HG02973 (cell line): ENCODE measurements around the gene KLRC3.
A peak's percentile ranks its signal among the peaks of the same experiment; 100 is the strongest.
"Not testable (repeated sequence)": the region's sequence is repeated elsewhere in the genome, so short reads cannot be mapped to it uniquely, and the experiment has no call there.

Source experiments
- ATAC-seq: cut with Tn5 transposase; IDR thresholded peaks from one replicate; pipeline ENCODE4 v1.9.1; 2021; ENCODE audit warnings: moderate library complexity; ENCODE audit not compliant: unreplicated experiment

The KLRC3 gene

DNA sequence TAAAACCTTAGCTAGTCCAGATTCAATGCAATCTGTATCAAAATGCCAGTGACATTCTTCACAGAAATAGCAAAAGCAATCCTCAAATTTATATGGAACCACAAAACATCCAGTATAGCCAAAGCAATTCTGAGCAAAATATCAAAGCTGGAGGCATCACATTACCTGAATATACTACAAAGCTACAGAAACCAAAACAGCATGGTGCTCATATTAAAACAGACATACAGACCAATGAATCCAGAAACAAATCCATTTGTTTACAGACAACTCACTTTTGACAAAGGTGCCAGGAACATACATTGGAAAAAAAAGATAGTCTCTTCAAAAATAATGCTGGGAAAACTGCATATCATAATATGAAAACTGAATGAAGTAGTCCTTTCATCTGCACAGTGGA lies 15.6 kb downstream of the KLRC3 start:
- no peak for ATAC-seq

DNA sequence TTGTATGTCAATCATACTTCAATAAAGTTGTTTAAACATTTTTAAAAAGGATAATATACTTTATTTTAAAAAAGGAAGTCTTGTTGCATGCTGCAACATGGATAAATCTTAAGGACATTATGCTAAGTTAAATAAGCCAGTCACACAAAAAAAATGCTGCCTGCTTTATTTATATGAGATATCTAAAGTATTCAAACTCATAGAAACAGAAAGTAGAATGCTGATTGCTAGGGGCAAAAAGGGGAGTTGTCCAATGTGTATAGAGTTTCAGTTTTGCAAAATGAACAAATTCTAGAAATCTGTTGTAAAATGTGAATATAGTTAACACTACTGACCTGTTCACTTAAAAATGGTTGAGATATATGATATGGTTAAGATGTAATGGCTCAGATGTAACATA lies 19.6 kb downstream of the KLRC3 start:
- ATAC-seq = no peak

DNA sequence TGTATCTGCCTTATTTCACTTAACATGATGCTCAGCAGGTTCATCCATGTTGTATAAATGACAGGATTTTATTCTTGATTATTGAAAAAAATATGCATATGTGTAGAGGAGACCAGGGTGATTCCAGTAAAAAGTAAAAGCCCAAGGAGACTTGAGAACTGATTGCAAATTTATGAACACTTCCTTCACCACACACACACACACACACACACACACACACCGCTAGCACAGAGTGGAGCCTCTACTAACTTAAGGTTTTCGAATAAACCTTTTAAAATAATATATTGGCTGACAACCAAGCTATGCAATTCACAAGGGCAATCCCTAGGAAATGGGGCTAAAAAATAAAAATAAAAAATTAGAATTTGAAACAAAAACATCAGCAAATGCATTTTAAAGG lies 22.2 kb downstream of the KLRC3 start:
- ATAC-seq = no peak

GRCh38 chr12:10397296-10397695 lies 23.1 kb downstream of the KLRC3 start:
- no peak for ATAC-seq

GRCh38 chr12:10396176-10396575 lies 24.2 kb downstream of the KLRC3 start:
- ATAC-seq = not testable (repeated sequence)

DNA sequence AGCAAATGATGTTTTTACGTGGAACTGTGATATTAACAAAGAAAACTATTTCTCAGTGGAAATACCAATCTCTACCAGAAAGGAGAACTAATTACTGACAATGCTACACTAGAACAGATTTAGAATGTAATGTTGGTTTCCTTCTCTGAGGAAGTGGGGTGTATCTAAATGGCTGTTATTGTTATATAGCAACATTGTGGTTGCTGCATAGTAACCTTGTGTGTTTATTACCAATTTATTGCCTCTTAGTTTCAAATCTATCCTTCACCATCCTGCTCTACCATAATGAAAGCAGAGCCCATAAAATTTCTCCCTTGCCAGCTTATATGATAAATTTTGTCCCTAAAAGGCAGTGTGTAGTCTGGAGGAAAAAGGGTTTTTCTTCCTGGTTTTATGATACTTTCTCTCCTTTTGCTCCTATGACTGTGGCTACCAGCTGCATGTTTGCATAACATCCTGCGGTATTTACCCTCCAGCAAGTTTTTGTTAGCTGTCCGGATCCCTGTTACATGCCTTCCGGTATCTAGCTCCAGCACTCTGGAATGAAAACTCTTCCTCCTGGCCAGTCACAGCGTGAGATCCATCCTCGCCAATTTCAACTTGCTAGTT lies 24.9 kb downstream of the KLRC3 start:
- ATAC-seq = peak; percentile 87

- not testable (repeated sequence) for ATAC-seq
Observed at GRCh38 chr12:10394531-10395152, 25.8 kb downstream of the KLRC3 start.

GRCh38 chr12:10393291-10393690 lies 27.1 kb downstream of the KLRC3 start:
- ATAC-seq = no peak

DNA sequence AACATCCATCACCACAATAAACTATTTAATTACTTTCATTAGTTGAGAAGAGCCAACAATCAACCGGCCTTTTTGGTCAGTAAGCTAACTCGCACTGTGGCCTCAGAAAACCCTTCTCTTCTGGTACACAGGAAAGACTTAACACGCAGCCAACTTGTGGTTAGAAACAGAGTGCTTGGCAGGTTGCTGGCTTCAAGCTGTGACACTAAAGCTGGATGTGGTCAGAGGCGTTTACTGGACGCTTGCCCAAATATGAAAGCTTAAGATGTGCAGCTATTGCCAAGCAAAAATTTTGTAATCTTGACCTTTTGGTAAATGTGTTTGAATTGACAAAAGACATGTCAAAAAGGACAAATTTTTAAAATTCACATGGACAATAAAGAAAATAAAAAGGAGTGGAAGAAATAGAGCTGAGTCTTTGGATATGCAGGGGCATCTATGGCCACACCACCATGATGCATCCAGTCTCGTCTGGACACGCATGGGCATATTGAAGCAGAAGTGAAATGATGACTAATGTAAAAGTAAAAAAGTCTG lies 27.9 kb downstream of the KLRC3 start:
- ATAC-seq = peak; percentile 48

DNA sequence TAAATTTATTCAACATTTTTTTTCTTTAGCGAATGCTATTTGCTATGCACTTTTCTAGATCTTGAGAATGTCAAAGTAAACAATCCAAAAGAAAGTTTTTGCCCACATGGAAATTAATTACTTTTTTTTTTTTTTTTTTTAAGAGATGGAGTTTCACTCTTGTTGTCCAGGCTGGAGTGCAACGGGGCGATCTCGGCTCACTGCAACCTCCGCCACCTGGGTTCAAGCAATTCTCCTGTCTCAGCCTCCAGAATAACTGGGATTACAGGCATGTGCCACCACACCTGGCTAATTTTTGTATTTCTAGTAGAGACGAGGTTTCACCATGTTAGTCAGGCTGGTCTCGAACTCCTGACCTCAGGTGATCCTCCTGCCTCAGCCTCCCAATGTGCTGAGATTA lies 29.4 kb downstream of the KLRC3 start:
- not testable (repeated sequence) for ATAC-seq

GRCh38 chr12:10389904-10390303 lies 30.5 kb downstream of the KLRC3 start, which contains the start of gene KLRK1:
KLRK1 (minus strand) TSS chr12:10390041; CDS start chr12:10388810, 1,231 bp downstream.
- no peak for ATAC-seq

DNA sequence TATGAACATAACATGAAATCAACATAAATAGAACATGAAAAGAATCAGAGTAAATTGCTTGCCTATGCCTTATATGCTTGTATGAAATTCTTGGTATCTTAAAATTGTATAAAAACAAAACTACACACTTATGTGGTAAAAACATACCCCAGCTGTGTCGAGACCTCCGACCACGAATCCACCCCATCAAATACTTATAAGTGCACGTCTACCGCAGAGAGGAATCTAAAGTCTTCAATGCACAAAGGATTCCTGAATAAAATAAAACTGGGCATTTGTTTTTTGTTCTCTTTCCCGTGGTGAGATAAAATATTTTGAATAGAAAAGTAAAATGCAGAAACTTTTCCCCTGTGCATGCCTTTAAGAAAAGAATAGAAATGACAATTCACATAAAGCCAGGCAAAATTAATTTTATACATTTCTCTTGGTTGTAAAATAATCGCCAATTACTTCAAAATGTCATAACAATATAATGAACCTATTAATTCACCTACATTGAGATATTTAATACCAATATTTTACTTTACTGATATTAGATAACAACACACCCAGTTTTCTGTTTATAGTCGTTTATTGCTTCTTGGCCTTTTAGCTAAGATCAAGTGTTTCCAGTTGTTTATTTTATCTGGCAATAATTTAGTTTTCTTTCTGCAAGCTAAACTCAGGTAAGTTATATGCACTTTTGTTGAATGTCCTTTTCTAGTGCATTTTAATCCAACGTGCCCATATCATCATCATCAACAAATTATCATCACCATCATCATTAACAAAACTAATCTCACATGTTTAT lies 31.6 kb downstream of the KLRC3 start:
- ATAC-seq = no peak

GRCh38 chr12:10387498-10387897 lies 32.9 kb downstream of the KLRC3 start:
- not testable (repeated sequence) for ATAC-seq

GRCh38 chr12:10386857-10387256 lies 33.5 kb downstream of the KLRC3 start:
- ATAC-seq = no peak

DNA sequence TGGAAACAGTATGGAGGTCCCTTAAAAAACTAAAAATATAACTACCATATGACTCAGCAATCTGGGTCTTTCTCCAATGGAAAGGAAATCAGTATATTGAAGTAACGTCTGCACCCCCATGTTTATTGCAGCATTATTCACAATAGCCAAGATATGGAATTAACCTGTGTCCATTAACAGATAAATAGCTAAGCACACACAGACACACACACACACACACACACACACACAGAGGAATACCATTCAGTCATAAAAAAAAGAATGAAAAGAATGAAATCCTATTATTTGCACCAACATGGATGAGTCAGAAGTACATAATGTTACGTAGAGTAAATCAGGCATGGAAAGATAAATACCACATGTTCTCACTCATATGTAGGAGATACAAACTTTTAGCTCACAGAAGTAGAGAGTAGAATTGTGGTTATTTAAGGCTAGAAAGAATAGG lies 35.2 kb downstream of the KLRC3 start:
- ATAC-seq = no peak

- no peak for ATAC-seq
Observed at GRCh38 chr12:10384191-10384590, 36.2 kb downstream of the KLRC3 start.

- no peak for ATAC-seq
Observed at GRCh38 chr12:10381928-10382628, 38.3 kb downstream of the KLRC3 start.

- not testable (repeated sequence) for ATAC-seq
Observed at GRCh38 chr12:10378737-10379136, 41.7 kb downstream of the KLRC3 start.

DNA sequence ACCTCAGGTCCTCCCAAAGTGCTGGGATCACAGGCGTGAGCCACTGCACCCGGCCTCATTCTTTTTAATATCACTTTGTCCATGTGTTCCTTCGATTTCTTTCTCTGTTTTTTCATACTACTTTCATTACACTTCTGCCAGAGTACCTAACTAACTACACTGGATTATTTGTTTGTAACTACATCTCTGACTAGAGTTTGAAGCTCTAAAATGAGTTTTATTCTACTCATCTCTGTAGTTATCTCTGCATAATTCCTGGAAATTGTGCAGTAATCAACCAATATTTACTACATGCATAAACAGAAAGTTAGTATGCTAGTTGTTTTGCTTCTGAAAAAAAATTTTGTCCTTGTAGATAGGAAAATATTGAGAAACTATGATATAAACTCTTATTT lies 45.8 kb downstream of the KLRC3 start:
- ATAC-seq = no peak

DNA sequence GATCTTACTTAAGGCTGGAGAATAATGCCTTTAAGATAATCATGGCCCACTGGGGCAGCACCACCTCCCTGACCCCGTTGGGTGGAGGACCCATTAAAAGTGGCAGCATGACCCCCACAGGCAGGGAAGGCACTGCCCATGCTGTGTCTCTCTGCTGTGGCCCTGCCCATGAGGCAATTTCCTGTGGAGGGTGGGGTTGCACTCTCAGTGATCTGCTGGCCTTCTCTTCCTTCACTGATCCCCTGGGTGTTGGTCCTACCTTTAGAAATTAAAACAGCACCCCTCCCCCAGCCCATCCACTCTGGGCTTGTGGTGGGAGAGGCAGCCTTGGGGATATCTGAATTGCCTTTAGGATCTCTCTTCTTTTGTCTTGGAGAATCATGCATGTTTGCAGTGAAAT lies 47.8 kb downstream of the KLRC3 start:
- no peak for ATAC-seq
